Sciatic nerve (tissue), 2 donors: ENCODE measurements around the gene CFAP100. TPM values are rescaled to one million over a fixed set of nuclear protein-coding genes. Genes with fewer than 3 reads are reported as not detected.

ENCODE experiments used
- ATAC-seq: fragments of 200-7000 bp; cut with Tn5 transposase; one replicate; pipeline ENCODE4 v1.9.1; 2020; ENCODE audit warnings: mild to moderate bottlenecking, moderate library complexity
- DNase-seq: peaks from one replicate; pipeline ENCODE4 v3.0.0-alpha.2; 2020; ENCODE audit warnings: low spot score
- intact Hi-C: fragments of 100-400 bp; cut with DNase I; formaldehyde crosslinking; loops from one replicate; pipeline ENCODE4 v1.14.2; 2022
- total RNA-seq: library from RNA; stranded (reverse); fragmentation: NEBNext Ultra II Directional; extraction: Animal tissue kit (Norgen Biotek cat#: 25700); gene quantifications from one replicate; pipeline ENCODE4 v1.2.1, GENCODE V29; 2021
- donor health status: DM: no; HTN: no; CAD: no.
- donor health status: DM: no; HTN: no; CAD: no.

CFAP100 gene
- total RNA-seq, 1 donor from 2014 or later, result 1.5 TPM

DNA sequence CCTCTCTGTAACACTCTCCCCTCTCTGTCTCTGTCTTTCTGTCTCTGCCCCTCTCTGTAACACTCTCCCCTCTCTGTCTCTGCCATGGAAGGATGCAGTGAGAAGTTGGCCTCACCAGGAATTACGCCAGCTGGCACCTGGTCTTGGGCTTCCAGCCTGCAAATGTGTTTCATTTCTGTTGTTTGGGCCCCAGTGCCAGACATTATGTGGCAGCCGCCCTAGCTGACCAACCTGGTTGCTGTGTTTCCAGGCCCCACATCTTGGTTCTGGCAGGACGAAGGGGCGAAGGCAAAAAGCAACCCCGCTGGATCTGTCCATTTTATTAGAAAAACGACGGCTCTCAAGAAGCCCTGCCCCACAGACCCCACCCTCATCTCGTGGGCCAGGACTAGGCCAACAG is 86.2 kb downstream of the CFAP100 start:
- DNase-seq (no peak), ATAC-seq (no peak)
- intact Hi-C loops, result no loop called here

DNA sequence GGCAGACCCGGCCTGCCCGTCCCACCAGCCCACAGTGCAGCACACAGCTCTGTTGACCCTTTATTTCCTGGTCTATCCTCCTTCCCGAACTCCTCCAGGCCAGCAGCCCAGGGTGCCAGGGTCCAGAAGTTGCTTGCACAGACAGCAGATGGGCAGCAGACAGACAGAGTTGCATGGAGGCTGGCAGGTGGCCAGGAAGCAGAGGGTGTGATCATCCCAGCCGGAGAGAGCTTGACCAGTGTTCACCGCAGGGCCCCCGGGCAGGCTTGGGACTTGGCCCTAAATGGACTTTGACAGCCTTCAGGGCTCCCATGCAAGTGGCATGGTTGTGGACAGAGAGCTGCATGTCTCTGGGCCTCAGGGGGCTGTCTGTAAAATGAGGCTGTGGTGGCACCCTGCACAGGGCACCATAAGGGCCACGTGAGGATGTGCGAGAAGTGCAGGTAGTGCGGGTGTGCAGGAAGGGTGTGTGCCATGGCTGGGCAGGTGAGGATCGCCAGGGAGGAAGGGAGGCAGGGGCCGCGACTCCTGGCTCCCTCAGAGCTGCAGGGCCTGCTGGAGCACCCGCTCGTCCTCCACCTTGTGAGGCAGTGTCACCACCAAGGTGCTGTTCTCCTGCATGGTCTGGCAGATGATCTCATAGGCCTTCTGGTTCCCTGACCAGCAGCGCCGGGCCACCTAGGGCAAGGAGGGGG is 87.2 kb downstream of the CFAP100 start:
- DNase-seq (peak; percentile 72), ATAC-seq (no peak)
- intact Hi-C loops, result no loop called here

DNA sequence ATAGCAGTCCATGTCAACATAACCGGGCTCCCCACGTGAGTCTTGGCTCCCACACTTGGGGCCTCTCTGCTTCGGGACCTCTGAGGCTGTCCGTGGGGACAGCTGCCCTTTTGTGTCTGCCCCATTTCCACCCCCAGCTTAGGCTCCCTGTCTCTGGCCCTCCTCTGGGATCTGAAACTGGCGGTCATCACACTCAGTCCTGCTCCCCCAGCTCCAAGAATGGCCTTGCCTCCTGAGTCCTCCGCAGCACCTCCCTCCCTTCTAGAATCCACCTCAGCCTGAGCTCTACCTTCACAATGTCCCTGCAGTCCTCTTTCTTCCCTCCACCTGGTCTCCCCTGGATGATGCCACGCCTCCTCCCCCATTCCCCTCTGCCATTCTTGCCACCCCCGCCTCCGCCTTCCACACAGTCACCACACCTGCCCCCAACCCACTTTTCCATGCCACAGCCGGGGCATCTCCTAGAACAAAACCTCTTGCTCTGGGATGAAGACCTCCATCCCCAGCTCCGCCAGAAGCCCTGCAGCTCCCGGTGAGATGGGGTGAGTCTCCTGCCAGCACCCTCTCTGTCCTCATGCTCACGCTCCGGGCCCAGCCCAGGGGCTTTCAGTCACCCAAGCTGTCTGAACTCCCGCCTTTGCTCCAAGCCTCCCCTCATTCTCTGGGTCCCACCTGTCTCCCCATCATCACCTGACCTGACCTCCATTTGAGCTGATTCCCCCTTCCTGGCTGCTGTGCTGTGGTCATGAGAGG is 88.0 kb downstream of the CFAP100 start:
- ATAC-seq (no peak), DNase-seq (no peak)
- intact Hi-C loops, result no loop called here

DNA sequence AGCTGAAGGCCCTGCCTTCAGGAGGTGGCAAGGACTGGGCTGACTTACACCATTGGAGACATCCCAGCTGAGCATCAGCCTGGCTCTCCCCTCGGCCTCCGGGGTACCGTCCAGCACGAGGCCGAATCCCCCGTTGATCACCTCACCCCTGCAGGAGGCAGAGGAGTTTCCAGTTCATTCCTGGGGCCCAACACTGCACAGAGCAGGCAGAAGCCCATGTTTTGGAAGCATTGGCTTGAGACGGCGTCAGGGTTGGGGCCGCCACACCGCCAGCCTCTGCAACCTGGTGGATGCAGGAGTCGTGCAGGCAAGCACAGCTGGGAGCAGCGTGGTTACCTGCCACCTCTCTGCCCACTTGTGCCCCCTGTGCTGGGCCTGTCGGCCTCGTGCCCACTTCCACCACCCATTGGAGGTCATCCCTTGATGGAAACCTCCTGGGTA is 88.6 kb downstream of the CFAP100 start:
- intact Hi-C loops, result no loop called here
- DNase-seq, result no peak
- no peak for ATAC-seq

DNA sequence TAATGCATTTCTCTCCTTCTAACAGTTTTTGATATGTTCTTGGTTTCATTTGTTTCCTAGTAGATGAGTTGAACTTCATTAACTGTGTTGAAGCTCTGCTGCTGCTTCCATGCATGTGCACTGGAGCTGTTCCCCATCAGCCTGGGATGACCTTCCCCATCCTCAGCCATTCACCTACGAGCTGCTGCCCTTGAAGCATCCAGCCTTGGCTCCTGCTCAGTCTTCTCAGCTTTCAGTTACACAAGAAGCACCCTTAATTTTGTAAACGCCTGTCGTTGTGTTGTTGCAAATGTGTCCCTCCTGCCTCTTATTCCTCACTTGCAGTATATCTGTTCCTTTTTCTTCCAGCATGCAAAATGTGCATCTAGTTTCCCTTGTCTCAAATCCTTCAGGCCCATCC is 89.4 kb downstream of the CFAP100 start:
- DNase-seq (no peak), ATAC-seq (no peak)
- intact Hi-C loops, result no loop called here

DNA sequence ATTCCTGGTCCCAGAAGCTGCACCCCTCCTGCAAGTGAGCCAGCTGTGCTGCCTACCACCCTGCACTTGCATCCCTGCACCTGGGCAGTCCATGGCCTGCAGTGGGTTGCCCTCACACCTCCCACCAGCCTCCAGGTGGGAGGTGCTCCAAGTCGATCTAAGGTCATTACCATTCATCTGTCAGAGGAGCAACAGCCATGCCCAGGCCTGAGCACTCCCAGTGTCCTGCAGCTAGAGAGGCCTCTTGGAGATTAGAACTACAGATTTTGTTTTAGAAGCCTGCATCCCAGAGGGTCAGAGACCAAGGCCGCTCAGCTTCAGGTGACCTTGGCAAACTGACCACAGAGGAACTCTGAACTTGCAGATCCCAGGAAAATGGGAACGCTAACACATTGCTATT is 90.0 kb downstream of the CFAP100 start:
- no peak for DNase-seq
- intact Hi-C loops, result no loop called here
- no peak for ATAC-seq

DNA sequence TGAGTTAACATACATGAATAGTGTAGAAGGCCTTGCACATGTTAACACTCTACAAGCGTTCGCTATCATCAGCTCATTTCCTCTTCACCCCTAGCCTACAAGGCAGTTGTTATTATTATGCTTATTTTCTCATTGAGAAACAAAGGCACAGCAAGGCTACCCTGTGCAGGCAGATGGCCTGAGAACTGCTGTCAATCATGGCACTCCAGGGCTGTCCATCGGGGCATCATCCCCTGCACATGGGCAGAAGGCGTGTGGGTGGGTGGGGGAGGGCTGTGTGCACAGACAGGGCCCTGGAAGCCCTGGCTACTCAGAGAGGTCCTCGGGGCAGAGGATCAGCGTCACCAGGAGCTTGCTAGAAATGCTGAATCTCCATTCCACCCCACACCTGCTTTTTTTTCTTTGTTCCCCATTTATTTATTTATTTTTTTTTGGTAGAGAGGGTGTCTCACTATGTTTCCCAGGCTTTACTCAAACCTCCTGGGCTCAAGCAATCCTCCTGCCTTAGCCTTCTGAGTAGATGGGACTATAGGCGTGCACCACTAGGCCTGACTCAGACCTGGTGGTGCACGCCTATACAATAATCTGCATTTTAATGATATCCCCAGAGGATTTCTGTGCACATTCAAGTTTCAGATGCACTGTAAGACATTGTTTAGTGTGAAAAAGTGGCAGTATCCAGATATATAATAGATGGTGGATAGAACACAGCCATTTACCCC is 90.6 kb downstream of the CFAP100 start:
- no peak for ATAC-seq
- intact Hi-C loops, result no loop called here
- DNase-seq, result no peak

DNA sequence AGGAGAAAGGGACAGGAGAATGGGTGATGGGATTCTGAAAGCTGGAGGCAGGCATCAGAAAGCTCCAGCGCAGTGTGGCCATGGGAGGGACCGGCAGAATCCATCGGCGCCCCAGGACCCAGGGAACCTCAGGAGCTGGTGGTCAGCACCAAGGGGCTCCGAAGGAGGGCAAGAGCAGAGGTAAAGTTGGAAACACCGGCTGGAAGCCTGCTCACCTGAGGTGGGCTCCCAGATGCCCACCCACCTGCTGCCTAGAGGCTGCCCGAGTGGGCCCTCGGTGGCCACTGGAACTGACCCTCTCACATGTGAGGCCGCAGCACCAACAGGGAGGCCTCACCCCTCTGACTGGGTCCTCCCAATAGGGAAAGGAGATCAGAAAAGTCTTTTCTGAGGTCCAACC is 91.2 kb downstream of the CFAP100 start:
- intact Hi-C loops, result no loop called here
- ATAC-seq, result no peak
- no peak for DNase-seq

Other genes starting within 250 kb of the CFAP100 start
- gene ALDH1L1, start 214.3 kb upstream of the CFAP100 start, total RNA-seq, result 4.1 TPM
- gene KLF15, start 37.5 kb upstream of the CFAP100 start, total RNA-seq, result 22.7 TPM
- gene ZXDC, start 81.0 kb downstream of the CFAP100 start, total RNA-seq, result 39.7 TPM
- not detected for gene UROC1, start 122.9 kb downstream of the CFAP100 start, total RNA-seq
- gene CHST13, start 129.2 kb downstream of the CFAP100 start, total RNA-seq, result 0.89 TPM
- not detected for gene C3orf22, start 164.0 kb downstream of the CFAP100 start, total RNA-seq